Measurements from ENCODE around the gene SRCAP.
"Not testable (repeated sequence)": the region's sequence is repeated elsewhere in the genome, so short reads cannot be mapped to it uniquely, and the experiment has no call there.

The SRCAP gene

GRCh38 chr16:30699615-30700099, 686 bp downstream of the SRCAP start:
- no peak for DNase-seq

GRCh38 chr16:30700491-30700890, 1.5 kb downstream of the SRCAP start:
- no peak for DNase-seq

GRCh38 chr16:30700971-30701370, 2.0 kb downstream of the SRCAP start:
- no peak for DNase-seq

- DNase-seq: not testable (repeated sequence)
These were observed 4.1 kb downstream of the SRCAP start for GRCh38 chr16:30703071-30703470.

GRCh38 chr16:30703971-30704370, 5.0 kb downstream of the SRCAP start:
- DNase-seq: no peak

- no peak for DNase-seq
These were observed 7.1 kb downstream of the SRCAP start for GRCh38 chr16:30706046-30706445.

GRCh38 chr16:30710971-30711370, 12.0 kb downstream of the SRCAP start:
- DNase-seq: no peak

GRCh38 chr16:30711712-30712111, 12.7 kb downstream of the SRCAP start:
- DNase-seq: no peak

GRCh38 chr16:30715750-30716445, 16.9 kb downstream of the SRCAP start:
- no peak for DNase-seq

GRCh38 chr16:30720086-30720485, 21.1 kb downstream of the SRCAP start:
- no peak for DNase-seq

- no peak for DNase-seq
These were observed 21.7 kb downstream of the SRCAP start for GRCh38 chr16:30720694-30721093.

- DNase-seq: no peak
These were observed 22.2 kb downstream of the SRCAP start for GRCh38 chr16:30721167-30721566.

GRCh38 chr16:30721606-30722005, 22.6 kb downstream of the SRCAP start:
- DNase-seq: no peak

GRCh38 chr16:30722443-30722842, 23.5 kb downstream of the SRCAP start:
- DNase-seq: no peak

GRCh38 chr16:30722916-30723315, 23.9 kb downstream of the SRCAP start:
- DNase-seq: no peak

- no peak for DNase-seq
These were observed 24.9 kb downstream of the SRCAP start for GRCh38 chr16:30723725-30724355.

- no peak for DNase-seq
These were observed 25.9 kb downstream of the SRCAP start for GRCh38 chr16:30724641-30725417.

- DNase-seq: no peak
These were observed 26.4 kb downstream of the SRCAP start for GRCh38 chr16:30725418-30725792.

GRCh38 chr16:30728321-30728720, 29.4 kb downstream of the SRCAP start:
- DNase-seq: no peak

GRCh38 chr16:30728899-30729672, 30.1 kb downstream of the SRCAP start:
- no peak for DNase-seq

- DNase-seq: no peak
These were observed 32.4 kb downstream of the SRCAP start for GRCh38 chr16:30731411-30731810.

GRCh38 chr16:30736995-30737793, 38.2 kb downstream of the SRCAP start:
- DNase-seq: no peak

Measured in DMS79 treated with DMSO at 0.1 percent for 48 hours (cell line).